ENCODE measurements around the gene SLC25A22.

SLC25A22 gene

DNA sequence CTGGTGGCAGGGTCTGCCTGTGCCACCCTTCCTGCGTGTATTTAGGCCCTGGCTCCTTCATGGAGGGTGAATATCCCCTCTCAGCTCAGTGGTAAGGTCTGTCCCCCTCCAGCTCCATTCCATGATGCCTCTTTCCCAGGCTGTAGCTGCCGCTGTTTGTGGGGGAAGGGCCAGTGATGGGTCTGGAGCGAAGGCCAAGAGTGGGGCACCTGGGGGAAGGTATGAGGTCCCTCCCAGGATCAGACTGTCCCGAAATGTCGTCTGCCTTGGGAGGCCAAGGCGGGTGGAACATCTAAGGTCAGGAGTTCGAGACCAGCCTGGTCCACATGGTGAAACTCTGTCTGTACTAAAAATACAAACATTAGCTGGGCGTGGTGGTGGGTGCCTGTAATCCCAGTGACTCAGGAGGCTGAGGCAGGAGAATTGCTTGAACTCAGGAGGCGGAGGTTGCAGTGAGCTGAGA lies 35.8 kb upstream of the SLC25A22 start:
- DNase-seq: no peak

DNA sequence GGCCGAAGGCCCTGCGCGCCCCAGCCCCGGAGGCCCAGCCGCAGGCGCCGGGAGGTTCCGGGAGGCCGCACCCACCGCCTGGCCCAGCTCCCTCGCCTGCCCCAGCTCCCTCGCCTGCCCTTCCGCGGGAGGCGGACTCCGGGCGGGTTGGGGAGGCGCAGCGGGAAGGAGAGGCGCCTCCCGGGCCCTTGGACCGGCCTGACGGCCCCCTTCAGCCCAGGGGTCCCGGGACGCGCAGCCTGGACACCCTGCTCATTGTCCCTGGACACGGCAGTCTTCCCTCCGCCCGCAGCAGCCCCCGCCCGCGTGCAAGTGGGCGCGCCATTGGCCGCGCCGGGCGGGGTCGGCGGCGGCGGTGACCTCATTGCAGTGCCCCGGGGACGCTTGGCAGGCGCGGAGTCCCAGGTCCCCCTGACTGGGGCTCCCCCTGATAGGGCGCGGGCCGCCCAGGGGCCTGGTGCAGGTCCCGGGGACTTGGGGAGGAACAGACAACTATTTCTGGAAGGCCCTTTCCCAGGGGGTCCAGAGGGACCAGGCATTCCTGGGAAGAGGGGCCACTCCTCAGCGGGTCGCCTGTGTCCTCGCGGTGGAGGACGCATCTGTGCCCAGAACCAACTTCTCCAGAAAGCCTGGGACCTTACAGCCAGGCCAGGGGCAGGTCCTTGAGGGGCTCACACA lies 35.2 kb upstream of the SLC25A22 start:
- peak; percentile 60 for DNase-seq

DNA sequence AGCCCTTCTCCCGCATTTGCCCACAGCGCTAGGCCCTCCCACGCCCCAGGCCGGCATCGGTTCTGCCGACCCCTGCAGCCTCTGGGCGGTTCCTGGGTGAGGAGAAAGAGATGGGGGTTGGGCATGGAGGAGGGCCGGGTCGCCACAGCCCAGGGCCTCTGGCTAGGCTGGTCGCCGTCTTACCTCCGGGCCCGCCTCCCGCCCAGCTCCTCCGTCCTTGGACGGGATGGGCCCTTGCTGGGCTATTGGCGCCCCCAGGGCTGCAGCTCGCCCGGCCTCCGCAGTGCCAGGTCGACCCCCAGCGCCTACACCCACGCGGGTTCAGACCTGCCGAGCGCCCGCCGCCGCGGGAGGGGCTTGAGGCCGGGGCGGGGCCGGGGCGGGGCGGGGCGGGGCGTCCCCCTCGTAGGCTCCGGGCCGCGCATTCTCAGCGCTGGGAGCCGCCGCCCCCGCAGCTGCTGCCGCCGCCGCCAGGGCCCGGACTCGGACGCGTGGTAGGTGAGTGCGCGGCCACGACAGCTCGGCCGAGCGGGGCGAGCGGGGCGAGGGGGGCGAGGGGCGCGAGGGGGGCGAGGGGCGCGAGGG lies 34.5 kb upstream of the SLC25A22 start, which contains the start of gene CD151:
Gene CD151, plus strand, starts transcription at position 424 of the 585 bp plus-strand sequence. CDS start 3,118 bp downstream, outside the sequence.
- DNase-seq: peak; percentile 80

DNA sequence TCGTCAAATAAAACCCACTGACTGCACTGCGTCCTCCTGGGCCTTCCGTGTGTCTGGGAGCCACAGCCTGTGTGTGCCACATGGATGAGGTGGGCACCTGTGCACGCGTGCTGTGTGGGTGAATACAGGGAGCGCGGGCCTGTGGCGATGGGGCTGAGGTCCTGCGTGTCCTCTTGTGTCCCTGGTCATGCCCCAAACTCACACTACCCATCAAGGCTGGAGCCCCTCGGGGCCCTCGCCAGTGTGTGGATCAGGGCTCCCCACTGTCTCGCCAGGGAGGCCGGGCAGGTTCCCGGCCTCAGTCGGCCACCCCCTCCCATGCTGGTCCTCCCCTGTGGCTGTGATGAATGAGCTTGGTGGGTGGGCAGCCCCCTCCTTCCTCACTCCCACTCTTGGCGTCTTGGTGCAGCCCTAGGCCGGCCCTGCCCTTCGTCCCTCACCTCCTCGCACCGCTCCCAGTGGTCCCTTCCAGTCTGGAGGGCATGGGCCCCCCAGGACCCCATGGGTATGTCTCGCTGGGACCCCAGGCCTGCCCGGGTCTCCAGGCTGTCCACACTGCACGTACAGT lies 34.0 kb upstream of the SLC25A22 start:
- no peak for DNase-seq

DNA sequence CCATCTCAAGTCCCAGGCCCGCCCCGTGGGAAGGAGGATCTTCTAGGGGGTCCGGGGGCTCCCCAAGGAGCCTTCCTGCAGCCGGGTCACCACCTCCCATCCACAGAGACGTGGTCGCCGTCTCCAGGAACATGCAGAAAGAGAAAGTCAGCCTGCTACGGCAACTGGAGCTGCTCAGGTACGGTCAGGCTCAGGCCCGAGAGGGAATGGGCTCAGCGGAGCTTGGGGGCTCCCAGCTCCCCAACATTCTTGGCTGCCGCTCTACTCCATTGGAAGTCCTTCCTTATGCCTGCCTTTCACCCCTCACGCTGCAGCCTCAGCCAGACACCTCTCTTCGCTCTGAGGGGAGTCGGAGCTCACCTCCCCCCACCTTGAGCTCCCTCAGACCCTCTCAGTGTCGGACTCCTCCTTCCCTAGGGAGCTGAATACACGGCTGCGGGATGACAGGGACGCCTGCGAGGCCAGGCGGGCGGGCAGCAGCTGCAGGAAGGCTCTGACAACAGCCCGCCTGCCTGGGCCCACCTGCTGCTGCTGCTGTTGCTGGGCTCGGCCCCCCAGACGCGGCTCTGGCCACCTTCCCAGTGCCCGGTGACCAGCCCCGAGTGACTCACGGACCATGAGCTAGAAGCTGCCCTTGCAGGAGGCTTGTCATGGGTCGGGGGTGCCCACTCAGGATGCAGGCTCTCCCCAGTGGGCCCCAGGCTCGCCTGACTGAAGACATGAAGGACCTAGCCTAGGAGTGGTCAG lies 33.2 kb upstream of the SLC25A22 start:
- no peak for DNase-seq

DNA sequence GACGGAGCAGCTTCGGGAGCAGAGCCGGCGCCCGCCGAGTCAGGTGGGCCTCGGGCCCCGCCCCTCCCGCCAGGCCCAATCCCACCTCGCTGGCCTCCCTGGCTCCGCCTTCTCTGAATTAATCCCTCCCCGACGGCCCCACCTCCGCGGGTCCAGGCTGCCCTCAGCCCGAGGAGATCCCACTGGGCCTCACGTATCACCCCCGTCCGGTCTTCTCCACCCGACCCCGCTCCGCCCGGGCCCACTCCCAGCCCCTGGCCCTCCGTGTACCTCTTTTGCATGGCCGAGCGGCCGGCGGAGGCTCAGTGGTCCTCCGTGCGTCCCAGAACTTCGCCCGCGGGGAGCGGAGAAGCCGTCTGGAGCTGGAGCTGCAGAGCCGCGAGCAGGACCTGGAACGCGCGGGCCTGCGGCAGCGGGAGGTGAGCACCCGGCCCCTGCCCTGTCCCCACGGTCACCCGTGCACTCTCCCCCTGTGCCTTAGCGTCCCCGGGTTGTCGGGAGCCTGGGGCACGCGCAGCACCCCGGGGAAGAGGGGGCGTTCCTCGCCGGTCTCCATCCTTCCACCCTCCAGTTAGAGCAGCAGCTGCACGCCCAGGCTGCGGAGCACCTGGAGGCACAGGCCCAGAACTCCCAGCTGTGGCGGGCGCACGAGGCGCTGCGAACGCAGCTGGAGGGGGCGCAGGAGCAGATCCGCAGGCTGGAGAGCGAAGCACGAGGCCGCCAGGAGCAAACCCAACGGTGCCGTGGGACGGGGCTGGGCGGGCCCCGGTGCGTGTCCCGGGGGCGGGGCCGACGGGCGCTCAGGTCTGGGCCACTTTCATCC lies 32.4 kb upstream of the SLC25A22 start:
- DNase-seq: peak; percentile 87

DNA sequence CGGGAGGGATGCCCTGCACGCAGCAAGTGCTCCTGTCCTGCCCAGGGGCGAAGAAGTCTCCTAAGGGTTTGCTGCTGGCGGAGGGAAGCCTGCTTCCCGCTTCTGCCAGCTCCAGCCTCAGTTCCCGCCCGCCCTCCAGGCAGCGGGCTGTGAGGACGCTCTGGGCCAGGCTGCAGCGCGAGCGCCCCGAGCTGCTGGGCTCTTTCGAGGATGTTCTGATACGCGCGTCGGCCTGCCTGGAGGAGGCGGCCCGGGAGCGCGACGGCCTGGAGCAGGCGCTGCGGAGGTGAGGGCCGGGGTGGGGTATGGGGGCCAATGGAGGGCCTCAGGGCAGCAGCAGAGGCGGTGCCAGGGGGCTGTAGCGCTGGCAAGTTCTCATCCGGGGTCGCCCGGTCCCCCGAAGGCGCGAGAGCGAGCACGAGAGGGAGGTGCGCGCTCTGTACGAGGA lies 31.8 kb upstream of the SLC25A22 start:
- DNase-seq: no peak

DNA sequence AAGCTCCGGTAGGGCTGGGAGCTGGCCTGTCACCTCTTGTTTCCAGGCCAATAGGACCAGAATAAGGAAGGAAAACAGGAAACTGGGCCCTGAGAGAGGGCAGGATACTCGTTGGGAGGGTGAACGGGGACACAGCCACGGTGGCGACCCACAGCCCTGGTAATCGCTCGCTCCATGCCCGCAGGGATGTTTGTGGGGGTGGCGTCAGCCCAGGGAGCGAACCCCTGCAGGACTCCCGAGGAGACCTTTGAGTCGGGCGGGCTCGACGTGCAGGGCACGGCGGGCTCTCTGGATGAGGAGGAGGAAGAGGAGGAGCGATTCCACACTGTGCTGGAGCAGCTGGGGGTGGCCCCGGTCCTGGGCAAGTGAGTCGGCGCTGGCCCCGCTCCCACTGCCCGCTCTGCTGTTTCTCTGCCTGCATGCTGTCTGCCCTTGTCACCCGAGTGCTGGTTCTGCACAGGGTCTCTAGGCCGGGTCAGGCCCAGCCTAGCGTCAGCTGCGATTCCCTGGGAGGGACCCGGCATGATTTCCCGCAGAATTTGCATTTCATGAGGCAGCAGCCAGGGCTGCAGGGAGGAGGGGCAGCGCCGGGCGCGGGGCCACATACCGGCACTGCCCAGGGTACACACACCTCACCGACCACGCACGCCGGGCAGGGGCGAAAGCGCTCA lies 31.2 kb upstream of the SLC25A22 start:
- no peak for DNase-seq

DNA sequence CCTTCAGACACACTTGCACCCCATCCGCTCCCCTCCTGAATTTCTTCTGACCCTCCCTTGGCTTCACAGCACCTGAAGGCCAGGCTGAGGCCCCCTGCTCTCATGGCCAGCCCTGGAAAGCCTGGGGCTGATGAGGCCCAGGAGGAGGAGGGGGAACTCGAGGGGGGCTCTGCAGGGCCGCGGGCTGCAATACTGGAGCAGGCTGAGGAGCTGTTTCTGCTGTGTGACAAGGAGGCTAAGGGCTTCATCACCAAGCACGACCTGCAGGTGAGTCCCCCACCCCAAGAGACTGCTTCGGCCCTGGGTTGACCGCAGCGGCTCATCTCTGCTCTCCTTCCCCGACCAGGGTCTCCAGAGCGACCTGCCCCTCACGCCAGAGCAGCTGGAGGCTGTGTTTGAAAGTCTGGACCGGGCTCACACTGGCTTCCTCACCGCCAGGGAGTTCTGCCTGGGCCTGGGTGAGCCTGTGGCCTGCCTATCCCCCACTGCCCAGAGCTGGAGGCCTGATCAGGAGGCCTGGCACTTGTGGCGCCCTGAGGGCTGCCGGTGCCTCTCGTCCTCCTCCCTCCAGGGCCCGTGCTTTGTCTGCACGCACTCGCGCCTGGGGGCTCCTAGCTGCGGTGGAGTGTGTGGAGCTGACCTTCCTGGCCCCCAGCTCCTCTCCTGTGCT lies 30.6 kb upstream of the SLC25A22 start:
- no peak for DNase-seq

DNA sequence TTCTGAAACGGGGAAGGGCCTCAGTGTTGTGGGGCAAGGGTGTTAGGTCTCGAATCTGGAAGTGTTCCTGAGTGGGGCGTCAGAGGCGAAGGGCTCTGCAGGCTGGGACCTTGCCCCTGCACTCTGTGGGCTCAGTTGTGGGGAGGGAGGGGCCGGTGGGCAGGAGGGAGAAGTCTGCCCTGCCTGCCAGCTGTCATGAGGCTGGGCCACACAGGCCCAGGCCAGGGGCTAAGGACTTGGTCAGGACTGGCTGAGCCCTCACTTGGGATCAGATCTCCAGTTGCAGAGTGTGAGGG lies 29.8 kb upstream of the SLC25A22 start, which contains the start of gene CRACR2B:
Gene CRACR2B, plus strand, starts transcription at position 23 of the 296 bp plus-strand sequence. CDS start 689 bp downstream, outside the sequence.
- no peak for DNase-seq

DNA sequence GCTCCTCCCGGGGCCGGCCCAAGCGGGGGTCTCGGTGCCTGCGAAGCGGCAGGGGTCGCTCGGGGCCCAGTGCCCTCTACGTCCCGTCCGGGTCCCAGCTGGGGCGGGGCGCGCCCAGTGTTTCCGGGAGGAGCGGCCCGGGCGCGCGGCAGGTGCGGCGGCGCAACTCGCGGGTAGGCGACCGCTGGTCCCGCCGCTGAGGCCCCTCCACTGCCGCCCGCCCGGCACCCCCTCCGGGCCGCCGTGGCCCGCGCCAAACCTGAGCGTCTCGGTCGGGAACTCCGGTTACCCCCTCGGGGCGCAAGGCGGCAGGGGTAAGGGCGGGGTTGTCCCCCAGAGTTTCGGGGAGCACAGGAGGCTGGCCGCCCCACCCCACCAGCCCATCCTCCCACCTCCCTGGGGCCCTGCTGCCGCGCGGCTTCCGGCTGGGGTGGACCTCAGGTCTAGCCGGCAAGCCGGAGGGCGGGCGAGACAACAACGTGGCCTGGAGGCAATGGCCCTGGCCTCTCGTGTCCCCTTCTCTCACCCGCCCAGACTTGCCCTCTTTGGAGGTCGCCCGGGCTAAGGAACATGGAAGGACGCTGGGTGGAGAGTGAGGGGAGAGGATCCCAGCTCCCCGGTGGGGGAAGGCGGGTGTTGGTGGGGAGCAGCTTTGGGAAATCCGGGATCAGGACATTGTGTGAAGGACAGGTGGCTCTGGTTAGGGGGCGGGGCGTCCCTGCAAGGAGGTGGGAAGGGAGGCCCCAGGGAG lies 29.2 kb upstream of the SLC25A22 start:
- DNase-seq: peak; percentile 77

DNA sequence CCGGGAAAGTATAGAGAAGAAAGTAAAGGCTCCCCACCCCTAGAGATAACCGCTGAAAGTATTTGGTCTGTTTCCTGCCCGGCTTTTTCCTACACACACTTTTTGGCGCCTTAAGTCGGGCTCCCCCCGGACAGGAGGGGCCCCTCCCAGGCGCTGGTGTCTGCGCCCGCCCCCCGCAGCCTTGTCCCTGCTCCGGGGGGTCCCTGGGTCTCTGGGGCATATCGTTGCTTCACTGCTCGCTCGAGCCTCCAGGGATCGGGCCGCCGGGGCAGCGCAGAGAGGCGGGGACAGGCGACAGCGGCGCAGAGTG lies 28.7 kb upstream of the SLC25A22 start:
- DNase-seq: no peak

DNA sequence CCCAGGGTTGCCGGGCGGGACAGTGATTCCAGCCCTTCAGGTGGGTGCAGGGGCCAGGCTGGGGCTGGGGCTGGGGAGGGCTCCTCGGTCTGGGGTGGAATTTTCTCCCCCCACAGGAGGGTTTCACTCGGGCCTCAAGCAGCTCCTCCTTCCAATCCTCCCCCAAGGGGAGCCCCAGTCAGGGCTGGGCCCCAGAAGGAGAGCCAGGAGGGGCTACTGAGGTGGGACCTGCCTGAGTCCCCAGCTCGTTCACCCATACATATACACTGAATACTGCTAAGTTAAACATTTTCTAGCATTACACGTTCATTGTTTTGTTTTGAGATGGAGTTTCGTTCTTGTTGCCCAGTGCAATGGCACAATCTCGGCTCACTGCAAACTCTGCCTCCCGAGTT lies 28.1 kb upstream of the SLC25A22 start:
- DNase-seq: no peak

DNA sequence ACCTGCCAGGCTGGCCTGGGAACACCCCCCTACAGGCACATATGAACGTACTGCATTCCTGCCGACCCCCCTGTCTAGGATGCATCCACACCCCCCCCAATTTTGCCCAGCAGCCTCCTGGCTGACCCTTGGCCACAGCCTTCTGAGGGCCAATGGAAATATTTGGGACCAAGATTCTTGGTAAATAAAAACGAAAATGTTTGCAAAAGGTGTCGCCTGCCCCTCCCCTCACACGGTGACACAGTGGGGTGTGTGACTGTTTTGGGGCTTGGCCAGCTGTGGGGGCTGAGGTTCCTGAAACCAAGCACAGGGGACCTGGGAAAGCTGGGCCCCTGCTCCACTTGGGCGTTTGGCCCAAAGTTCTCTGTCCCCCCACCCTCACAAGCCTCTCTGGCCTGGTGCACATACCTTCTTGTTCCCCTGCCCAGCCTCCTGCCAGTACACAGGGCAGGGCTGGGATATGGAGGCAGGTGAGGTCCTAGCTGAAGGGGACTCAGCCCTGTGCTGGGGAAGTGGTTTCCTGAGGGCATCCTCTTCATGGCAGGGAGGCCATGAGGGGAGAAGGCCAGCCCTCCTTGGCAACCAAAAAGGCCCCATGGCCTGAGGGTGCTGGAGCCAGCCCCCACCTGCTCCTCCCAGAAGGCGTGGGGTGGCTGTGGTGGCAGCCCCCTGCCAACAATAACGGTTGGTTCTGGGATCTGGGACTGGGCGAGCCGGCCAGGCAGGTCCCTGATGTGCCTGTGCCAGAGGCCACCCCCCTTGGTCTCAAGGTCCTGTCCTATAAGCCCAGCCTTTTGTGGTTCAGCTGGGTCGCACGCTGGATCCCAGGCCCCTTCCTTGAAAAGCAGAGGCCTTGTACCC lies 27.5 kb upstream of the SLC25A22 start:
- no peak for DNase-seq

DNA sequence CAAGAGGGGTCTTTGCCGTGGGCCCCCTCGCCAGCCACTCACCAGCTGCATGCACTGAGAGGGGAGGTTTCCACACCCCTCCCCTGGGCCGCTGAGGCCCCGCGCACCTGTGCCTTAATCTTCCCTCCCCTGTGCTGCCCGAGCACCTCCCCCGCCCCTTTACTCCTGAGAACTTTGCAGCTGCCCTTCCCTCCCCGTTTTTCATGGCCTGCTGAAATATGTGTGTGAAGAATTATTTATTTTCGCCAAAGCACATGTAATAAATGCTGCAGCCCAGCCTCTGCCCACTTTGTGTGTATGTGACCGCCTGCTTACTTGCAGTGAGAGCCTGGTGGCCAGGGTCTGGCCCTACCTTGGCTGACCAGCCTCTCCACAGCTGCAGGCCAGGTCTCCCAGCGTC lies 26.9 kb upstream of the SLC25A22 start:
- DNase-seq: no peak

DNA sequence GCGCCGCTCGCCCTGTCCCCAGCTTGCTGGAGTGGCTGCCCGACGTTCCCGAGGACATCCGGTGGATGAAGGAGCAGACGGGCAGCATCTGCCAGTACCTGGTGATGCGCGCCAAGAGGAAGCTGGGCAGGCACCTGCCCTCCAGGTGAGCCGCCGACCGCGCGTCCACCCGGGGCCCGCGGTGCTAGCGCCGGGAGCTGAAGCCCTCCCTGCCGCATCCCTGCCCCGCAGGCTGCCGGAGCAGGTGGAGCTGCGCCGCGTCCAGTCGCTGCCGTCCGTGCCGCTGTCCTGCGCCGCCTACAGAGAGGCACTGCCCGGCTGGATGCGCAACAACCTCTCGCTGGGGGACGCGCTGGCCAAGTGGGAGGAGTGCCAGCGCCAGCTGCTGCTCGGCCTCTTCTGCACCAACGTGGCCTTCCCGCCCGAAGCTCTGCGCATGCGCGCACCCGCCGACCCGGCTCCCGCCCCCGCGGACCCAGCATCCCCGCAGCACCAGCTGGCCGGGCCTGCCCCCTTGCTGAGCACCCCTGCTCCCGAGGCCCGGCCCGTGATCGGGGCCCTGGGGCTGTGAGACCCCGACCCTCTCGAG lies 26.3 kb upstream of the SLC25A22 start:
- no peak for DNase-seq

DNA sequence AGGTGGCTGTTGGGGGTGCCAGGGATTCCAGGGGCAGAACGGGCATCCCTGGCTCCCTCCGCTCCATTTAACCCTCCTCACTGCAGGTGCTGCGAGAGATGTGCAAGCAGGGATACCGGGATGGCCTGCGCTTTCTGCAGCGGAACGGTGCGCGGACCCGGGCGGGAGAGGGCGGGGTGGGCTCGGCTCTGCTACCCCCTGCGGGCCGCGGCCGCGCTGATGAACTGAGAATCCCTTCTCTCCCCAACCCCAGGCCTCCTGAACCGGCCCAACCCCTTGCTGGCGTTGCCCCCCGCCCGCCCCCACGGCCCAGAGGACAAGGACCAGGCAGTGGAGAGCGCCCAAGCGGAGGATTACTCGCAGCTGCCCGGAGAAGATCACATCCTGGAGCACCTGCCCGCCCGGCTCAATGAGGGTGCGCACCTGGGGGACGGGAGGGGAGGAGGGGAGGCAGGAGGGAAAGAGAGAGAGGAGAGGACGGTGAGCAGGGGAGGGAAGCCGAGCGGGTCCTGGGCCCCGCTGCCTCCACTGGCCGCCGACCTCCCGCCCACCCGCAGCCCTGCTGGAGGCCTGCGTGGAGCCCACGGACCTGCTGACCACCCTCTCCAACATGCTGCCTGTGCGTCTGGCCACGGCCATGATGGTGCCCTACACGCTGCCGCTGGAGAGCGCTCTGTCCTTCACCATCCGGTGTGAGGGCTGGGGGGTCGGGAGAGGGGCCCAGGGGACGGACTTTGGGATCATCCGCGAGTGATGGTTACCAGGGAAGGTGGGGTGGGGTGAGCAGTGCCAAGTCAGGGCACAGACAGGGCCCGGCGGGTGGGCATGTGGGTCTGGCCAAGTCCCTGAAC lies 25.6 kb upstream of the SLC25A22 start:
- DNase-seq: no peak

Measured in RPMI8226 (cell line).